Activated CD8-positive, alpha-beta memory T cell treated with anti-CD3 and anti-CD28 coated beads for 36 hours (primary cell): Measurements from ENCODE around the gene ALDH4A1. TPM values are rescaled to one million over a fixed set of nuclear protein-coding genes. Genes with fewer than 3 reads are reported as not detected.
"Not testable (repeated sequence)": the region's sequence is repeated elsewhere in the genome, so short reads cannot be mapped to it uniquely, and the experiment has no call there.

ENCODE experiments used
- CTCF ChIA-PET: fragments of 350-600 bp; sonication (Branson Sonifier 250); formaldehyde crosslinking; loops from one replicate; lab custom pipeline; 2021; ENCODE audit warnings: antibody characterized with exemption; lab: Charles Lee
- POLR2A ChIA-PET: fragments of 350-600 bp; sonication (Branson Sonifier 250); formaldehyde crosslinking; loops from one replicate; lab custom pipeline; 2021; ENCODE audit warnings: antibody characterized with exemption; lab: Charles Lee
- total RNA-seq, 2 experiments: library from RNA; stranded (reverse); gene quantifications; one replicate each; pipeline ENCODE4 v1.2.3, GENCODE V29; 2021

ALDH4A1 gene
- total RNA-seq, 2 experiments from 2014 or later, result 7.9 to 9.0 TPM

GRCh38 chr1:18913065-18913835, 10.9 kb upstream of the ALDH4A1 start:
- CTCF ChIA-PET, result interaction anchor here (0.6 to 5.1 kb wide), 34 partner anchors 10 to 244 kb away, joined by 3 to 82 read pairs (median 4); partner anchors contain the start of genes ALDH4A1 and IFFO2
- POLR2A ChIA-PET, result interaction anchor here (0.7 to 1.8 kb wide), 2 partner anchors 9 to 10 kb away, joined by 3 read pairs; partner anchors contain the start of gene ALDH4A1

- POLR2A ChIA-PET, result no interaction called here
- CTCF ChIA-PET, result interaction anchor here (0.8 to 5.1 kb wide), 26 partner anchors 10 to 211 kb away, joined by 3 to 82 read pairs (median 4); partner anchors contain the start of gene ALDH4A1
These were observed 10.2 kb upstream of the ALDH4A1 start for GRCh38 chr1:18912550-18912949.

- CTCF ChIA-PET, result interaction anchor here (0.6 to 3.3 kb wide), 6 partner anchors 15 to 166 kb away, joined by 3 to 14 read pairs (median 4); partner anchors contain the start of gene IFFO2
- POLR2A ChIA-PET, result no interaction called here
These were observed 6.8 kb upstream of the ALDH4A1 start for GRCh38 chr1:18908911-18909771.

- ChIA-PET POLR2A (interaction anchor here (1.1 to 1.5 kb wide), 2 partner anchors 18 to 42 kb away, joined by 3 to 4 read pairs; no protein-coding TSS in a partner anchor), CTCF (interaction anchor here (0.6 to 3.3 kb wide), 17 partner anchors 8 to 187 kb away, joined by 3 to 14 read pairs (median 4); partner anchors contain the start of gene IFFO2)
These were observed 5.8 kb upstream of the ALDH4A1 start for GRCh38 chr1:18907917-18908845.

DNA sequence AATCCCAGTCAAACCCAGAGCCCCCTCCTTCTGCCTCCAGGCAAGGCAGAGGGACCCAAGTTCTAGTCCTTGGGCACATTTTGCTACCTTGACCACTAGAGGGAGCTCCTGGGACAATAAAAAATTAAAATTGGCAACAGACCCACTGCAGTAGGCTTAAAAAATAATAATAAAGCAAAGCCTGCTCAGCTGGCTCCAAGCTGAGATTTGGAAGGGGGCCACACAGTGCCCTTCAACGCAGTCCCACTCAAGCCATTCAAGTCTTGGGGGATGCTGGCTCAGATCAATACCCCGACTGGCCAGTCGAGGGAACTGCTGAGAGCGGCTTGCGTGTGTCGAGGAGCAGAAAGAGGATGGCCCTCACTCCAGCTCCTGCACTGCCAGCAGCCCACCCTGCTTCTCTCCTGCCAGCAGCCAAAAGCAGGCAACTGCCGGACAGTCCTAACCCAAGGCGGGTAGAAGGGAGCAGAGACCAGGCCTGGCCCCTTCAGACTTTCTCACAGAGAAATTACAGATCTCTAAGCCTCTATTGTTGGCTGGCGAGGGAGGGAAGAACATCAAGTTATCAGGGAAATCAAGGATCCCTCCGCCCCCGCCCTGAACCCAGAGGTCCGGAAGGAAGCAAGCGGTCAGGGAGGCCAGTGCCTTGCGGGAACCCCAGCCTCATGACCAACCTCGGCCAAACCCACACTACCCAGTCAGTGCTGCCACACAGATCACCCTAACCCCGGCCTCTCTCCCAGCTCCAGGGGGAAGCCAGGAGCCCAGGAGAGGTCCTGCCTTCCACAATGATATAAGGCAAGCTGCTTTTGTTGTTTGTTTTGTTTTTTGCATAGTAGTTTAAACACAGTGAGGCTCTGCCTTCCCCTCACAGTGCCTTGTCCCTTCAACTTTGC, 4.9 kb upstream of the ALDH4A1 start:
- ChIA-PET CTCF (interaction anchor here (0.7 to 3.3 kb wide), 30 partner anchors 9 to 237 kb away, joined by 3 to 14 read pairs (median 4); partner anchors contain the start of gene IFFO2), POLR2A (interaction anchor here (1.1 to 1.5 kb wide), 2 partner anchors 19 to 43 kb away, joined by 3 to 4 read pairs; no protein-coding TSS in a partner anchor)

DNA sequence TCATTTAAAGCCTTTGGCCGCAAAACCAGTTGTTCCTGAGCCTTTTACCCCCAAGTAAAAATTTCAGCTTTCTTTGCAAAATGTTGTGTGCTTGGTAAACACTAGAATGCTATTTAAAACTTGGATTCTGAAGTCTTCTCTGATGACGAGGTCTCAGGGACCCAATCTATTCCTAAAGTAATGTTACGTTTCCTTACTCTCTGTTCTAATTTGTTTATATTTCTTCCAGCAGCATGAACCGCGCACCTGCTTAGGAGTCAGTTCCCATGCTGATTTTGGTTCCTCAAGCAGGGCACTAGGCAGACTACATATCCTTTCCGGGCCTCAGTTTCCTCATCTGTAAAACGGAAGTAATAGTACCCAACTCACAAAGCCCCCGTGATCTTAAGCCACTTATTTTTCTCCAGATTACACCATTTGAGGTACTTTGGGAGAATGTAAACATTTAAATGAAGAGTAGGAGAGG, 969 bp upstream of the ALDH4A1 start:
- ChIA-PET POLR2A (interaction anchor here (1.0 to 2.0 kb wide), 3 partner anchors 10 to 52 kb away, joined by 3 to 5 read pairs (median 4); no protein-coding TSS in a partner anchor), CTCF (interaction anchor here (1.5 to 2.1 kb wide), 3 partner anchors 9 to 59 kb away, joined by 3 to 9 read pairs (median 5); no protein-coding TSS in a partner anchor)

DNA sequence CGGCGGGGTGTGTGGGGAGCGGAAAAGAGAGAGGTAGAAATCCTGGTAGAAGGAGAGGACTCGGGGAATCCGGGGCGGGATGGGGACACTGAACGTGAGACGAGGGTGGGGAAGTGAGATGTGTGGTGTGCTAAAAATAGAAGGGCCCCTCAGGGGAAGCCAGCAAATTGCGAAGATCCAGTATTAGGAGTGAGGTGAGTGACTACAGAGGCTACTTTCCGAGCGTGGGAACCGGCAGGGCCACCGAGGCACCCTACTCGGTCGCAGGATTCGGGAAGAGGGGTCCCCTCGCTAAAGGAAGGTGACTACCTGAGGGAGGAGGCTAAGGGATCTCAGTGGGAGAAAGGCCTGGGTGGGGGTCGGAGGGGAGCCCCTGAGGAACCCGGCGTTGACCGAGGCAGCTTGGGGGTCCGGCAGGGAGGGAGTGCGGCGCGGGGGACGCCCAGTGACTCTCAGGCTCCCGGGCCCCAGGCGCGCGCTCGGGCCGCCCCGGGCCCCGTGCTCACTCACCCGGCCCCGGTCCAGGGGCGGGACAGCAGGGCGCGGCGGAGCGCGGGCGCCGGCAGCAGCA, 318 bp downstream of the ALDH4A1 start:
- ChIA-PET CTCF (interaction anchor here (1.5 to 2.1 kb wide), 3 partner anchors 10 to 60 kb away, joined by 3 to 9 read pairs (median 5); no protein-coding TSS in a partner anchor), POLR2A (interaction anchor here (0.7 to 2.0 kb wide), 6 partner anchors 11 to 67 kb away, joined by 3 to 5 read pairs (median 4); no protein-coding TSS in a partner anchor)

DNA sequence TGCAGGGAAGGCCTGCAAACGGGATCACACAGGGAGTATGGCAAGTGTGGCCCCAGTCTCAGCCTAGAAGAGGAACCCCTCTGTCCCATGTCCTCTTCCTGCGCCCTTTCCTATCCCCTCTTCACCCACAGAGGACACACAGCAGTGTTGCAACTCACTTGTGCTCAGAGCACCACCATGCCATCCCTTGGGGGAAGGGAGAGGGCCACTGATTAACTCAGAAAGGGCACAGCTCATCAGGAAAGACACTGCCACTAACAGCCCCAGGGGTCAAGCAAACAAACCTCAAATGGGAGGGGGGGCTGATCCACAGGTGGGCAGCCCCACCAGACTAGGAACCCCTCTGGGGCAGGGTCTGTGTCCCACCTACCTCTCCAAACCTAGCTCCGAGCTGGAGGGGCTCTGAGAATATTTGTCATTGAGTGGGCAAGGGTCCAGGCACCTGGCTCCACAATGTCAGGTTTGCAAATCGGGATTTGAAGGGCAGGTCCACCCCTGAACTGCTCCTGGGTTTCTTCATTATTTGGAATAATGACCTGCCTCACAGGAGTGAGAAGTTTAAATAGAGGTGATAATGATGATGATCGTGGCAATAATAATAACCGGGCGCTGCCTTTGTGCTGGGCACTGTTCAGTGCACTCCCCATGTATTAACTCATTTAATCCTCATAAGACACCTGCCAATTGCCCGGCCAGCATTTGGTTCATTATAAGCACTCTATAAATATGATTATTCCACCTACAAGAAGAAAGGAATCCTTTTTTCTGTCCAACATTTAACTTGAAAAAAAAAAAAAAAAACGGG, 1.0 kb downstream of the ALDH4A1 start:
- POLR2A ChIA-PET, result interaction anchor here (2.0 kb wide), 1 partner anchor 54 kb away, joined by 4 read pairs; no protein-coding TSS in a partner anchor
- CTCF ChIA-PET, result interaction anchor here (1.5 kb wide), 1 partner anchor 22 kb away, joined by 5 read pairs; no protein-coding TSS in a partner anchor

GRCh38 chr1:18900303-18900841, 2.0 kb downstream of the ALDH4A1 start:
- ChIA-PET CTCF (no interaction called here), POLR2A (no interaction called here)

DNA sequence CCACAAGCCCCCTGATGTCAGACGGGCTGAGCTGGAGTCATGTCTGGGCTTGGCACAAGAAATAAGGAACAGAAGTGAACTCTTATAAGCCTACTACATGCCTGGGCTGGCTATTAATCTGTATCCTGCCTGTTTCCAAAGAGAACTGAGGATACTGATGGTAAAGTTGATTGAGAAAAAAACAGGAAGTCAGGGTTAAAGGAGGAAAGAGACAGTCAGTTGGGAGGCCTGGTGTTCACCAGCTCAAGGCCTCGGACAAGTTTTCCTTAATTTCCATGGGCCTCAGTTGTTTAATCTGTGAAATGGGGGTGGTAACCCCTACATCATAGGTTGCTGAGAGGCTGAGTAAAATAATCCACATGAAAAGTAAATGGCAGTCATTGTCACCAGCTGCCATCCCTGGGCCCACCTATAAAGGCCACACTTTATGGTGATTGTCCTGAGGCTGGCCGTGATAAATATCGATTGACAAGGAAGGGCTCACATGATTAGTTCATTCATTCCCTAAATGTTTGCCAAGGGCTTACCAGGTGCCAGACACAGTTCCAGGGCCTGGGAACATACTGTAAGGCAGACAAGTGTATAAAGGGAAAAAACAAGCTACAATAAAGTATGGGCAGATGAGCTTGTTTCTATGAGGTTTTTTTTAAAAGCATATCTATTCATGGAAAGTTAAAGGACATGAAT, 2.8 kb downstream of the ALDH4A1 start:
- ChIA-PET POLR2A (no interaction called here), CTCF (no interaction called here)

GRCh38 chr1:18898567-18898966, 3.8 kb downstream of the ALDH4A1 start:
- ChIA-PET POLR2A (no interaction called here), CTCF (no interaction called here)

GRCh38 chr1:18895317-18895716, 7.0 kb downstream of the ALDH4A1 start:
- POLR2A ChIA-PET, result no interaction called here
- CTCF ChIA-PET, result interaction anchor here (0.7 to 1.3 kb wide), 2 partner anchors 18 to 147 kb away, joined by 4 read pairs; no protein-coding TSS in a partner anchor

GRCh38 chr1:18893120-18893519, 9.2 kb downstream of the ALDH4A1 start:
- ChIA-PET POLR2A (no interaction called here), CTCF (interaction anchor here (1.7 to 1.9 kb wide), 2 partner anchors 9 to 20 kb away, joined by 4 to 6 read pairs; no protein-coding TSS in a partner anchor)

GRCh38 chr1:18891858-18892257, 10.5 kb downstream of the ALDH4A1 start:
- POLR2A ChIA-PET, result not testable (repeated sequence)
- CTCF ChIA-PET, result interaction anchor here (0.6 kb wide), 1 partner anchor 596 kb away, joined by 3 read pairs; no protein-coding TSS in a partner anchor

DNA sequence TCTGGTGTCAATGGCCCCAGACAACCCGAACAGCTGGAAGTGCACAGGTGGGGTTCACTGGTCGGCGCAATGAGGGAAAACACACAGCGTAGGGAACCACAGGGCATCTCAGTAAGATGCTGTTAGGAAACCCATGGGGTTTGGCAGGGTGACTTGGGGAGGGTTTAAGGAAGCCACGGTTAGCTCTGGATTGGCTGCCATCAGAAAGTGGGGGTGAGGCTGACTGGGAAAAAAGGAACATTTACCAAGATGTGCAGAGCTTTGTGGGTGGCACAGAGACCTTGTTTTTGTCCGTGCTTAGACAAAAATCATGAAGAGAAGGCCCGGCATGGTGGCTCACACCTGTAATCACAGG, 11.0 kb downstream of the ALDH4A1 start:
- ChIA-PET POLR2A (no interaction called here), CTCF (no interaction called here)
